Lower leg skin (tissue), 3 donors: Measurements from ENCODE around the gene TMEM38A.

Experiments
- POLR2A ChIP-seq, 2 donors: fragments of 450-650 bp; IDR thresholded peaks; one replicate each; pipeline ENCODE4 v1.6.1; 2016 to 2017; ENCODE audit warnings: antibody characterized with exemption in 2 of 2, mild to moderate bottlenecking in 1 of 2, moderate library complexity in 1 of 2
- TF ChIP-seq, protein P1 (sequence below), 3 donors: fragments of 450-650 bp; IDR thresholded peaks; one replicate each; pipeline ENCODE4 v1.5.1; 2016; ENCODE audit warnings: antibody characterized with exemption in 3 of 3, mild to moderate bottlenecking in 3 of 3, moderate library complexity in 2 of 3

DNA sequence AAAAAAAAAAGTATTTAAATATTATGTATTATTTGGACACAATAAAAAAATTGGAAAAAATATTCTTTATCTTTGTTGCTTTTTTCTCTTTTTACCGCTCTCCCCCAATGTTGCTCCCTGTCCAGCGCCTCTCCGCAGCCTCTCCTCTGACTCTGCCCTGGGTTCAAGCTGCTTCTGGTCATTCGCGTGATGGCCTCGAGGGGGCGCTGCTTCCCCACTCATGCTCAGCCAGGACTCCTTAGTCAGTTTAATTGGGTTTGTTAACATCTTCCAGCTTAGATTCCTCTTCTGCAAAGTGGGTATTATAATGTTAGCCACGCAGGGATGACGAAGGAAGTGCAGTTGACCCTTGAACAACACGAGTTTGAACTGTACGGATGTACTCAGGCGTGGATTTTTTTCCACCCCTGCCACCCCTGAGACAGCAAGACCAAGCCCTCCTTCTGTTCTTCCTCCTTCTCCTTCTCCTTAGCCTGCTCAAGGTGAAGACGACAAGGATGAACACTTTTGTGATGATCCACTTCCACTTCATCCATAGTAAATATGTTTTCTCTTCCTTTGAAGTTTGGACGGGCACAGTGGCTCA is 53.9 kb downstream of the TMEM38A start:
- TF ChIP-seq, protein P1, sequence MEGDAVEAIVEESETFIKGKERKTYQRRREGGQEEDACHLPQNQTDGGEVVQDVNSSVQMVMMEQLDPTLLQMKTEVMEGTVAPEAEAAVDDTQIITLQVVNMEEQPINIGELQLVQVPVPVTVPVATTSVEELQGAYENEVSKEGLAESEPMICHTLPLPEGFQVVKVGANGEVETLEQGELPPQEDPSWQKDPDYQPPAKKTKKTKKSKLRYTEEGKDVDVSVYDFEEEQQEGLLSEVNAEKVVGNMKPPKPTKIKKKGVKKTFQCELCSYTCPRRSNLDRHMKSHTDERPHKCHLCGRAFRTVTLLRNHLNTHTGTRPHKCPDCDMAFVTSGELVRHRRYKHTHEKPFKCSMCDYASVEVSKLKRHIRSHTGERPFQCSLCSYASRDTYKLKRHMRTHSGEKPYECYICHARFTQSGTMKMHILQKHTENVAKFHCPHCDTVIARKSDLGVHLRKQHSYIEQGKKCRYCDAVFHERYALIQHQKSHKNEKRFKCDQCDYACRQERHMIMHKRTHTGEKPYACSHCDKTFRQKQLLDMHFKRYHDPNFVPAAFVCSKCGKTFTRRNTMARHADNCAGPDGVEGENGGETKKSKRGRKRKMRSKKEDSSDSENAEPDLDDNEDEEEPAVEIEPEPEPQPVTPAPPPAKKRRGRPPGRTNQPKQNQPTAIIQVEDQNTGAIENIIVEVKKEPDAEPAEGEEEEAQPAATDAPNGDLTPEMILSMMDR (IDR thresholded peaks at IDR 0.05), result peak in 1 of 3 donors; percentile 54
- no peak for TF ChIP-seq POLR2A (IDR thresholded peaks at IDR 0.05)
